HG02885 (cell line): Measurements from ENCODE around the gene DBR1.

Experiments used
- ATAC-seq: cut with Tn5 transposase; IDR thresholded peaks from one replicate; pipeline ENCODE4 v1.9.1; 2021; ENCODE audit warnings: mild to moderate bottlenecking; ENCODE audit not compliant: unreplicated experiment, poor library complexity

DBR1 gene

DNA sequence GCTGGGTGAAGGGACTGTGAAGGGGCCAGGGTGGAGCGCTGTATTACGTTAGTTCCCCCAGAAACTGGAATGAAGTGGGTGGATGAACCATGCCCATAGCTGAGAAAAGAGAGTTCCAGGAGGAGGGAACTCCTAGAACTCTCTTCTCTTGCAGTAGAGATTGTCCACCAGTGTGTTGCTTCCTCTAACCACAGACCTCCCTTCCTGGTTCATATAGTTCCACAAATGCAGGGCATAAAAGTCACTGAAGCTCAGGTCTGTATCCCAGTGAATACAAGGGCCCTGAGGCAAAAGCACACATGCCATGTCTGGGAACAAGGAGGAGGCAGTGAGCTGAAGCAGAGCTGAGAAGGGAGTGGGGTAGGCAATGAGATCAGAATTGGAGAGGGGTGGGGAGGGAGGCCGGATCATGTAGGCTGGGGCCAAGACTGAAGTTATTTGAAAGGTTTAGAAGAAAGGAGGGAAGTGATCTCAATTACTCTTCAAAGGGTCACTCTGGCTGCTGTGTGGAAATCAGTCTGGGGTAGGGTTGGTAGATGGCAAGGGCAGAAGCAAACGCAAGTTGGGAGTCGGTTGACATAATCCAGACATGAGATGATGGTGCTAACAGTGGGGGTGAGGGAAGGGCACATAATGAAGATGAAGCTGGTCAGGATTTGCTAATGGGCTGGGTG, 49.0 kb downstream of the DBR1 start:
- ATAC-seq: no peak

DNA sequence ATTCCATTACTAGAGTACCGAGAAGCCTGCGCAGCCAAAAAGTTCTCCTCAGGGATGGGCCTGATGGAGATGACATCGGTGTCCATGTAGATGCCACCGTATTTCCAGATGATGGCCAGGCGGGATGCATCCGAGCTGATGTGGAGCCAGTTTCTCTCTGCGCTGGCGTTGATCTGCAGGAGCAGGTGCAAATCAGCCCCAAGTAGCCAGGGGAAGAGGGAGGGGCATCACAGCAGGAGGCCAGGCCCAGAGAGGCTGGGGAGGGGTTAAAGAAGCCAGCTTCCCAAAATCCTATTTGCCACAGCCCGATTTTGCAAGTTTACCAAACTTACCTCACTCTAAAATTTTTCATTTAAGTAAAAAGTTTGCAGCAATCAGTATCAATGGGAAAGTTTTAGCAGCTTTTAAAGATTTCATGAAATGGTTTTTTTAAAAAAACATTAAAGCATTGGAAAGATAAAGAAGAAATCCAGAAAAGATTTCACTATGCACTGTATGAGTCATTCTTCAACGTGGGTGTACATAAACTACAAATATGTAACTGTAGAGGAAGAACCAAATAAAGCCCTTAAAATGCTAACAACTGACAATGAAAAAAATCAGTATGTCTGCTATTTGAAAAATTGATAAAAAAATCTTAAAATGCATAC, 49.9 kb downstream of the DBR1 start:
- no peak for ATAC-seq

DNA sequence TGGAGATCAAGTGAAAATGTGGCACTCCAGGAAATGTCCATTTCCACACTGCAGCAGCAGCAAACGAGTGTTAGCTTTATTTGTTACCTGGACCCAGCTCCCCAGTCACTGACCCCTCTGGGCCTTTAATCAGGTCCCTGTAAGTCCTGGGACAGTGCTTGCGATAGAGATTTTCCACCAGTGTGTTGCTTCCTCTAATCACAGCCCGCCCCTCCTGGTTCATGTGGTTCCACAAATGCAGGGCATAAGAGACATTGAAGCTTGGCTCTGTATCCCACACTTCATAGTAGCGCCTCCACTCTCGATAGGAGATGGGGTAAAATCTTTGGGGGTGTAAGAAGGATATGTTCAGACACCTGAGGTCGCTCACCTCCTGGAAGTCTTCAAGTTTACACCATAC, 50.5 kb downstream of the DBR1 start:
- ATAC-seq: no peak

DNA sequence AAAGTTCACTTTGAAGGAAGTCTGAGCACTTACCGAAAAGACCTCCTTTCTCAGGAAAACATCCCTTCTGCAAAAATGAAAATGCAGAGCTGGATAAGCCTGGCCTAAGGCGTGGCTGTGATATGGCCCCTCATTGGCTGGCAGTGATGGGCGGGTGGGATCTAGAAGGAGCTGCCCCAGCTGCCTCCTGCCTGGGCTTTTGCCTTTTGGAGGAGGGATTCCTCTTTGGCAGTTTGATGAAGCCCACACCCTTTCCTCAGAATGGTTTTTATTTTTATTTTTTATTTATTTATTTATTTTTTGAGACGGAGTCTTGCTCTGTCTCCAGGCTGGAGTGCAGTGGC, 55.3 kb downstream of the DBR1 start:
- ATAC-seq: no peak

GRCh38 chr3:138118612-138119422, 55.9 kb downstream of the DBR1 start:
- peak; percentile 82 for ATAC-seq

DNA sequence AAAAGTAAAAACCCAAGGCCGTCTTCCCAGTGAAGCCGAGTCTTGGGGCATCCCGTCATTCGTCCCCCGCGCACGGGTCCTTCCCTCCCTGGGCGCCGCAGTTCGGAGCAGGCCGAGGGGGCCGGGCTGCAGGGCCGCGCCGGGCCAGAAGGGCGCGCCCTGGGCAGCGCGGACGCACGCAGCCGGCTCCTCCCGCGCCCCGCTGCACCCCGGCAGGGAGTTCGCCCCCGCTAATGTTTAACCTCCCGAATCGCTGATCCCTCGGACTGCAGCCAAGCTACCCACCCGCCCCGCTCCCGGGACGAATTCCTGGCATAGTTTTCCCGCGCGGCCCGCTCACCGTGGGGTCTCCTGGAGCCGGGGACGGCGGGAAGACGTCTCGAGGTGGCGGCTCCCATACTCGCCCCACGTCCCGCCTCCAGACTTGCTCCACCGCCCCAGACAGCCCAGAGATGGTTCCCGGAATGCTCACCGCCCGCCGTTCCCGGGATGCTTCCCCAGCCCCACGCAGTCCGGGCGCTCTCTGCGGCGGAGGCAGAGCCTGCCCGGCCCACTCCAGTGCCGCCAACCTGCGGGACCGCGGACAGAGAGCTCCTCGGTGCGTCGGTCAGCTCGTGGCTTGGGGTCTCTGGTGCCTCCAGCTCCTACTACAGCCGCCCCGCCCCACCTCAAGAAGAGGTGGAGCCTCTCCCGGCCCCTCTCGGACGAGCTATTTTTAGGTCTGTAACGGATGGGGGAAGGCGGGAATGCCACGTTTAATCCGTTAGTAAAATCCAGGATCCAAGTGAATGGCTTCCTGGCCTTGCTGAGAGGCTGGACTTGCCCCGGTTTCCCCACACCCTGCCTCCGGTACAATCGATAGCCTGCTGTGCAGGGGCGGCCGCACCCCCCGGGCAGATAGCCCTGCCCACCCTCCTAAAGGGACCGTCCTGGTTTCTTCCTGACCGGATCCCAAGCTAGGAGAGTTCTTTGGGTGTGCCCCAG, 59.4 kb downstream of the DBR1 start, which contains the start of gene DZIP1L:
DZIP1L (minus strand) TSS at position 621 of the 984 bp plus-strand sequence. CDS start 11,637 bp downstream, outside the sequence.
- ATAC-seq: peak; percentile 68

- ATAC-seq: no peak
Measured at GRCh38 chr3:138114431-138114918, 60.2 kb downstream of the DBR1 start.

DNA sequence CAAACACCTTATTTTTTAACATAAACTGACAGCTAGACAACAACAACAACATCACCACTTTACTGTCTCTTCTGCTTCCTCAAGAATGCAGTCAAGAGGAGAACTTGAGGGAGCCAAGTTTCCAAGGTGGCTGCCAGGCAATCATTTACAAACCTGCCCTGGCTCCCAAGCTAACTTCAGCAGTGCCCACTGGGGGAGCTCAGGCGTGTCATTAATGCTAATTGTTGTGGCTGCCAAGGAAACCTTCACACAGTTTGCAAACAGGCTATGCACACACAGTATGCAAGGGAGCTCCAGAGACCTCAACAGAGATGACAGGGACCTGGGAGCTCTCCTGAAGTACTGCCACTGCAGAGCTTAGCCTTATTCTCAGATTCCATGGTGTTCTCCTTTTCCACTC, 61.4 kb downstream of the DBR1 start:
- ATAC-seq: no peak

DNA sequence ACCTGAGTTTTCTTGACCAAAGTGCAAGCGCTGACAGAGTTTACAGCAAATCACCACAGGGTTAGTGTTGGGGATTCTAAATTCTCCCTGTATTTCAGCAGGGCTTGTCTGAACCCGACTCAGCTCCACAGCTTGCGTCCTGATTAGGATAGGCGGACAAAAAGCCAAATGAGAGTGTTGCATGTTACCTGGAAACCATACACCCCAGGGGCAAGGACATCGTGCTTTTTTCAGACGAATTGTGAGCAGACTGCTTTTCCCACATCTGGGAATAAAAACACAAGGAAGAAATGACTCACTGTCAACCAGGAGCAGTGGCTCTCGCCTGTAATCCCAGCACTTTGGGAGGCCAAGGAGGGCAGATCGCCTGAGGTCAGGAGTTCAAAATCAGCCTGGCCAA, 62.4 kb downstream of the DBR1 start:
- ATAC-seq: no peak
